SK-N-SH (cell line): Measurements from ENCODE around the gene GAB1. TPM values are rescaled to one million over a fixed set of nuclear protein-coding genes. Genes with fewer than 3 reads are reported as not detected.

Experiments used
- CTCF ChIA-PET: fragments of 300-600, 350-600 bp; formaldehyde crosslinking; extraction: SDS; loops from one replicate; lab custom pipeline; 2021; lab: Yijun Ruan, JAX
- POLR2A ChIA-PET: fragments of 350-600 bp; sonication (Branson Sonifier 250); formaldehyde crosslinking; extraction: SDS; loops from one replicate; lab custom pipeline; 2020; ENCODE audit warnings: antibody characterized with exemption, inconsistent platforms; lab: Yijun Ruan, JAX
- DNase-seq: peaks from one replicate; pipeline ENCODE4 v3.0.0; 2012
- H2AFZ ChIP-seq: fragments of 200-600 bp; sonication (generic); 2 replicates; pipeline ENCODE4 v1.8.1; 2016; ENCODE audit warnings: antibody characterized with exemption, mild to moderate bottlenecking, low read depth
- H3F3A ChIP-seq: fragments of 200-600 bp; sonication (generic); replicated peaks from 2 replicates; pipeline ENCODE3; 2016; ENCODE audit warnings: antibody characterized with exemption, mild to moderate bottlenecking; ENCODE audit not compliant: insufficient read depth
- H3K27ac ChIP-seq, 2 experiments: fragments of 200-500 bp in 1 of 2; fragments of 200-600 bp in 1 of 2; sonication (Bioruptor generic) in 1 of 2; sonication (generic), shearing (Covaris generic) in 1 of 2; 2 replicates each; pipeline versions ENCODE4 v1.5.1 to v1.6.1; 2014 to 2016; ENCODE audit warnings: low read depth in 2 of 2, inconsistent platforms in 1 of 2, low read length in 1 of 2, mild to moderate bottlenecking in 1 of 2, mixed read lengths in 1 of 2
- H3K27me3 ChIP-seq: fragments of 200-600 bp; sonication (generic), shearing (Covaris generic); 2 replicates; pipeline ENCODE4 v1.6.1; 2016; ENCODE audit warnings: mixed run types; ENCODE audit not compliant: insufficient read depth
- H3K36me3 ChIP-seq, 2 experiments: fragments of 200-500 bp in 1 of 2; fragments of 200-600 bp in 1 of 2; sonication (Bioruptor generic) in 1 of 2; sonication (generic) in 1 of 2; replicated peaks in 1 of 2; 2 replicates each; pipeline versions ENCODE3 to v1.5.1; 2014 to 2016; ENCODE audit warnings: low read length in 1 of 2, mild to moderate bottlenecking in 1 of 2; ENCODE audit not compliant: insufficient read depth in 2 of 2, control insufficient read depth in 1 of 2
- H3K4me1 ChIP-seq, 2 experiments: fragments of 200-500 bp in 1 of 2; fragments of 200-600 bp in 1 of 2; sonication (Bioruptor generic) in 1 of 2; sonication (generic), shearing (Covaris generic) in 1 of 2; 2 replicates each; pipeline versions ENCODE4 v1.5.1 to v1.6.1; 2014 to 2016; ENCODE audit warnings: low read depth in 1 of 2, low read length in 1 of 2, mixed run types in 1 of 2; ENCODE audit not compliant: insufficient read depth in 2 of 2, control insufficient read depth in 1 of 2
- H3K4me2 ChIP-seq: fragments of 200-600 bp; sonication (generic), shearing (Covaris generic); 2 replicates; pipeline ENCODE4 v1.6.1; 2017; ENCODE audit warnings: mixed run types
- H3K4me3 ChIP-seq, 2 experiments: fragments of 200-500 bp in 1 of 2; fragments of 200-600 bp in 1 of 2; sonication (Bioruptor generic) in 1 of 2; sonication (generic), shearing (Covaris generic) in 1 of 2; 2 replicates each; pipeline versions ENCODE4 v1.5.1 to v1.8.1; 2014 to 2016; ENCODE audit warnings: low read depth in 2 of 2, inconsistent platforms in 1 of 2, low read length in 1 of 2, mild to moderate bottlenecking in 1 of 2, mixed read lengths in 1 of 2, moderate library complexity in 1 of 2
- H3K79me2 ChIP-seq: fragments of 200-600 bp; sonication (generic); 2 replicates; pipeline ENCODE4 v1.8.1; 2017; ENCODE audit warnings: mild to moderate bottlenecking; ENCODE audit not compliant: insufficient read depth
- H3K9ac ChIP-seq: fragments of 200-600 bp; sonication (generic); 2 replicates; pipeline ENCODE4 v1.6.1; 2017; ENCODE audit warnings: mixed run types
- H3K9me2 ChIP-seq: fragments of 200-600 bp; sonication (generic); 2 replicates; pipeline ENCODE4 v1.6.1; 2017; ENCODE audit warnings: mixed run types
- H3K9me3 ChIP-seq: fragments of 200-600 bp; sonication (generic); 2 replicates; pipeline ENCODE4 v1.6.1; 2017; ENCODE audit warnings: mixed run types, mild to moderate bottlenecking, moderate library complexity
- H4K20me1 ChIP-seq: fragments of 200-600 bp; sonication (generic); 2 replicates; pipeline ENCODE4 v1.6.1; 2017; ENCODE audit warnings: mild to moderate bottlenecking, mixed run types; ENCODE audit not compliant: insufficient read depth
- EP300 ChIP-seq, 2 experiments: IDR thresholded peaks; 2 replicates each; pipeline versions ENCODE4 v1.4.0 to v1.6.1; 2012; ENCODE audit warnings: borderline replicate concordance in 1 of 2, low read depth in 1 of 2, low read length in 1 of 2
- EZH2phosphoT487 ChIP-seq: fragments of 200-600 bp; sonication (generic); IDR thresholded peaks from 2 replicates; pipeline ENCODE4 v1.6.1; 2017; ENCODE audit warnings: low read depth, mixed run types, mild to moderate bottlenecking, antibody characterized with exemption, moderate library complexity, borderline replicate concordance
- GABPA ChIP-seq: IDR thresholded peaks from 2 replicates; pipeline ENCODE4 v1.4.0; 2012; ENCODE audit warnings: low read depth, mild to moderate bottlenecking
- GATA2 ChIP-seq: sonication (generic); formaldehyde crosslinking; IDR thresholded peaks from 2 replicates; pipeline ENCODE4 v1.5.0; 2020; ENCODE audit warnings: mild to moderate bottlenecking, missing genetic modification reagents
- MXI1 ChIP-seq: IDR thresholded peaks from 2 replicates; pipeline ENCODE4 v1.6.1; 2012; ENCODE audit warnings: mild to moderate bottlenecking, low read depth, low read length, improper control_type of control experiment
- NFIC ChIP-seq: IDR thresholded peaks from 2 replicates; pipeline ENCODE4 v1.4.0; 2012; ENCODE audit warnings: borderline replicate concordance
- RAD21 ChIP-seq: IDR thresholded peaks from 2 replicates; pipeline ENCODE4 v1.6.1; 2012; ENCODE audit warnings: mild to moderate bottlenecking, low read length
- RCOR1 ChIP-seq: fragments of 150-350 bp; IDR thresholded peaks from 2 replicates; pipeline ENCODE4 v1.6.1; 2017; ENCODE audit warnings: antibody characterized with exemption, low read length
- SMC3 ChIP-seq: IDR thresholded peaks from 2 replicates; pipeline ENCODE4 v1.6.1; 2012; ENCODE audit warnings: low read depth, low read length, improper control_type of control experiment
- TEAD4 ChIP-seq: IDR thresholded peaks from 2 replicates; pipeline ENCODE4 v1.4.0; 2012; ENCODE audit warnings: mild to moderate bottlenecking, borderline replicate concordance; ENCODE audit not compliant: insufficient read depth
- WGBS: methylation state at CpG from one replicate; pipeline ENCODE4 v1.1.6; 2017; ENCODE audit warnings: low lambda C conversion rate; 5-methylcytosine and 5-hydroxymethylcytosine counted together
- polyA plus RNA-seq, 3 experiments: library from polyadenylated mRNA; depleted of rRNA; stranded (reverse); fragments of >200 nt; gene quantifications; 2 replicates each; pipeline ENCODE4 v1.2.3, GENCODE V29; 2012
- TF ChIP-seq, protein P1 (sequence below): IDR thresholded peaks from 2 replicates; pipeline ENCODE4 v1.6.1; 2012; ENCODE audit warnings: mild to moderate bottlenecking, low read depth, low read length, moderate library complexity
- TF ChIP-seq, protein P2 (sequence below): IDR thresholded peaks from 2 replicates; pipeline ENCODE4 v1.4.0; 2012; ENCODE audit warnings: low read depth, borderline replicate concordance

The GAB1 gene
- polyA plus RNA-seq, 1 of the 3 experiments (the other 2 are of a cell fraction): 3.7 TPM

DNA sequence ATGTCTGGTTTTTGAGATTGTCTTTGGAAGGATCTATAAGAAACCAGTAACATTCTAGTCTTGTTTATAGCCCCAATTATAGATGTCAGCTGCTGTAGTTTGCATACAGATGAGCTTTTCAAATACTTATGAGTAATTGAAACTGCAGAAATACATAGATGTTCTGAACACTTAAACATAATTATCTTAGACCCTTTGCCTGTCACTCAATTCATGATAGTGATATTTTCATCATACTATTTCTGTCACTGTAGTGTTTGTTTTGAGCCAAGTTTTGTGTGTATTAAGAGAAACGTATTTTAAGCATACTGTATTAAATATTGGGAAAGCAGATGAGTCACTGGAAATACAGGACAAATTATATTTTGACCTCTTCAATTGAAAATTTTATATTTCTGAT lies 107.1 kb downstream of the GAB1 start (continued):
- TF ChIP-seq, protein P1, sequence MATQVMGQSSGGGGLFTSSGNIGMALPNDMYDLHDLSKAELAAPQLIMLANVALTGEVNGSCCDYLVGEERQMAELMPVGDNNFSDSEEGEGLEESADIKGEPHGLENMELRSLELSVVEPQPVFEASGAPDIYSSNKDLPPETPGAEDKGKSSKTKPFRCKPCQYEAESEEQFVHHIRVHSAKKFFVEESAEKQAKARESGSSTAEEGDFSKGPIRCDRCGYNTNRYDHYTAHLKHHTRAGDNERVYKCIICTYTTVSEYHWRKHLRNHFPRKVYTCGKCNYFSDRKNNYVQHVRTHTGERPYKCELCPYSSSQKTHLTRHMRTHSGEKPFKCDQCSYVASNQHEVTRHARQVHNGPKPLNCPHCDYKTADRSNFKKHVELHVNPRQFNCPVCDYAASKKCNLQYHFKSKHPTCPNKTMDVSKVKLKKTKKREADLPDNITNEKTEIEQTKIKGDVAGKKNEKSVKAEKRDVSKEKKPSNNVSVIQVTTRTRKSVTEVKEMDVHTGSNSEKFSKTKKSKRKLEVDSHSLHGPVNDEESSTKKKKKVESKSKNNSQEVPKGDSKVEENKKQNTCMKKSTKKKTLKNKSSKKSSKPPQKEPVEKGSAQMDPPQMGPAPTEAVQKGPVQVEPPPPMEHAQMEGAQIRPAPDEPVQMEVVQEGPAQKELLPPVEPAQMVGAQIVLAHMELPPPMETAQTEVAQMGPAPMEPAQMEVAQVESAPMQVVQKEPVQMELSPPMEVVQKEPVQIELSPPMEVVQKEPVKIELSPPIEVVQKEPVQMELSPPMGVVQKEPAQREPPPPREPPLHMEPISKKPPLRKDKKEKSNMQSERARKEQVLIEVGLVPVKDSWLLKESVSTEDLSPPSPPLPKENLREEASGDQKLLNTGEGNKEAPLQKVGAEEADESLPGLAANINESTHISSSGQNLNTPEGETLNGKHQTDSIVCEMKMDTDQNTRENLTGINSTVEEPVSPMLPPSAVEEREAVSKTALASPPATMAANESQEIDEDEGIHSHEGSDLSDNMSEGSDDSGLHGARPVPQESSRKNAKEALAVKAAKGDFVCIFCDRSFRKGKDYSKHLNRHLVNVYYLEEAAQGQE: no peak
- TF ChIP-seq TEAD4 (no peak), GABPA (no peak), RCOR1 (no peak), MXI1 (no peak), EP300 (IDR thresholded peaks at IDR 0.05; ENCODE audit: borderline replicate concordance in 1 of 2, low read depth in 1 of 2, low read length in 1 of 2) (no peak), EZH2phosphoT487 (no peak), NFIC (no peak), RAD21 (no peak), GATA2 (no peak)

DNA sequence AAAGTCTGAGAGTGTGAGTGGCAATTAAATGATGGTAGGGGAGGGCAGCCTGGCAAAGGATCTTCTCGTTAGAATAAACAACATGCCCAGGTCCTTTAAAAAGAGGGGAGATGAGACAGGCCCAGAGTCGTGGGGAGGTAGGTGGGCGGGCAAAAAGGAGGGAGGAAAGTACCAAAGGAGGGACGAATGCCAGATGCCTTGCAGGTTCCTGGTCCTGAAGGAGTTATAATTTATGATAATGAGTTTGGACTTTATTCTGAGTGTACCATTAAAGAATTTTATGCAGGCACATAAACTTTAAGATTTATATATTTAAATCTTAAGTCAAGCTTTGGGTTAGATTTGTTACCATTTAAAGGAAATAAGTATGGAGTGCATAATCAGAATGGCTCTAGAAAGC lies 114.5 kb downstream of the GAB1 start:
- DNase-seq: no peak
- no peaks in the 10 kb centered on the region for H4K20me1 ChIP-seq
- no peaks in the 10 kb centered on the region for H3K4me1 ChIP-seq
- TF ChIP-seq NFIC (no peak), SMC3 (no peak)
- TF ChIP-seq, protein P2, sequence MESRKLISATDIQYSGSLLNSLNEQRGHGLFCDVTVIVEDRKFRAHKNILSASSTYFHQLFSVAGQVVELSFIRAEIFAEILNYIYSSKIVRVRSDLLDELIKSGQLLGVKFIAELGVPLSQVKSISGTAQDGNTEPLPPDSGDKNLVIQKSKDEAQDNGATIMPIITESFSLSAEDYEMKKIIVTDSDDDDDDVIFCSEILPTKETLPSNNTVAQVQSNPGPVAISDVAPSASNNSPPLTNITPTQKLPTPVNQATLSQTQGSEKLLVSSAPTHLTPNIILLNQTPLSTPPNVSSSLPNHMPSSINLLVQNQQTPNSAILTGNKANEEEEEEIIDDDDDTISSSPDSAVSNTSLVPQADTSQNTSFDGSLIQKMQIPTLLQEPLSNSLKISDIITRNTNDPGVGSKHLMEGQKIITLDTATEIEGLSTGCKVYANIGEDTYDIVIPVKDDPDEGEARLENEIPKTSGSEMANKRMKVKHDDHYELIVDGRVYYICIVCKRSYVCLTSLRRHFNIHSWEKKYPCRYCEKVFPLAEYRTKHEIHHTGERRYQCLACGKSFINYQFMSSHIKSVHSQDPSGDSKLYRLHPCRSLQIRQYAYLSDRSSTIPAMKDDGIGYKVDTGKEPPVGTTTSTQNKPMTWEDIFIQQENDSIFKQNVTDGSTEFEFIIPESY: no peak
- ChIA-PET CTCF (interaction anchor here (0.6 kb wide), 1 partner anchor 1697 kb away, joined by 4 read pairs; no protein-coding TSS in a partner anchor), POLR2A (no interaction called here)
- no peak overlapping the region for H3K4me3 ChIP-seq
- no peaks in the 10 kb centered on the region for H3K9me2 ChIP-seq
- WGBS: 83% methylated on average over 4 of the region's 4 CpGs
- no peaks in the 10 kb centered on the region for H3F3A ChIP-seq
- H2AFZ ChIP-seq: no peak overlapping the region
- H3K27me3 ChIP-seq: no peaks in the 10 kb centered on the region
- H3K9ac ChIP-seq: no peak overlapping the region
- H3K4me2 ChIP-seq: no peak overlapping the region
- H3K27ac ChIP-seq: no peak overlapping the region
- H3K36me3 ChIP-seq: peaks cover 0 to 2% of the 10 kb centered on the region in 2 experiments
- no peaks in the 10 kb centered on the region for H3K9me3 ChIP-seq
- no peaks in the 10 kb centered on the region for H3K79me2 ChIP-seq
